ENCODE data around the gene RNF130.

The RNF130 gene

GRCh38 chr5:180084638-180085561 lies 13.3 kb upstream of the RNF130 start:
- ATAC-seq: no peak
- TF ChIP-seq ESRRG (CRISPR knock-in tag; IDR thresholded peaks at IDR 0.05) (no peak), ZNF8 (CRISPR knock-in tag; IDR thresholded peaks at IDR 0.05) (no peak), RARB (CRISPR knock-in tag; IDR thresholded peaks at IDR 0.05) (no peak), CSRNP3 (CRISPR knock-in tag; IDR thresholded peaks at IDR 0.05) (no peak), BACH2 (CRISPR knock-in tag; IDR thresholded peaks at IDR 0.05; ENCODE audit: borderline replicate concordance) (no peak), CSDC2 (CRISPR knock-in tag; IDR thresholded peaks at IDR 0.05) (no peak)

GRCh38 chr5:180083529-180084060 lies 12.0 kb upstream of the RNF130 start:
- no peak for TF ChIP-seq ARNTL (CRISPR knock-in tag; IDR thresholded peaks at IDR 0.05; ENCODE audit: borderline replicate concordance, low read depth)
- no peak for TF ChIP-seq ZC3H10 (CRISPR knock-in tag; IDR thresholded peaks at IDR 0.05)
- no peak for ATAC-seq

GRCh38 chr5:180082633-180083420 lies 11.3 kb upstream of the RNF130 start:
- TF ChIP-seq ESRRG (CRISPR knock-in tag; IDR thresholded peaks at IDR 0.05): no peak
- TF ChIP-seq TSHZ2 (CRISPR knock-in tag; IDR thresholded peaks at IDR 0.05): no peak
- TF ChIP-seq SNAI2 (CRISPR knock-in tag; IDR thresholded peaks at IDR 0.05): no peak
- TF ChIP-seq ISL1 (CRISPR knock-in tag; IDR thresholded peaks at IDR 0.05): no peak
- no peak for TF ChIP-seq ZNF8 (CRISPR knock-in tag; IDR thresholded peaks at IDR 0.05)
- TF ChIP-seq OSR1 (CRISPR knock-in tag; IDR thresholded peaks at IDR 0.05): no peak
- TF ChIP-seq ZC3H10 (CRISPR knock-in tag; IDR thresholded peaks at IDR 0.05): no peak
- no peak for TF ChIP-seq GLIS3 (CRISPR knock-in tag; IDR thresholded peaks at IDR 0.05)
- TF ChIP-seq CSDC2 (CRISPR knock-in tag; IDR thresholded peaks at IDR 0.05): no peak
- ATAC-seq: no peak

GRCh38 chr5:180081481-180081880 lies 9.9 kb upstream of the RNF130 start:
- no peak for TF ChIP-seq POU6F1 (CRISPR knock-in tag; IDR thresholded peaks at IDR 0.05; ENCODE audit: borderline replicate concordance, low read depth)
- no peak for TF ChIP-seq GLIS3 (CRISPR knock-in tag; IDR thresholded peaks at IDR 0.05)
- no peak for TF ChIP-seq CSDC2 (CRISPR knock-in tag; IDR thresholded peaks at IDR 0.05)
- TF ChIP-seq TSHZ2 (CRISPR knock-in tag; IDR thresholded peaks at IDR 0.05): no peak
- no peak for TF ChIP-seq TOX (CRISPR knock-in tag; IDR thresholded peaks at IDR 0.05; ENCODE audit: borderline replicate concordance)
- no peak for TF ChIP-seq SNAI2 (CRISPR knock-in tag; IDR thresholded peaks at IDR 0.05)
- no peak for TF ChIP-seq ZFP3 (CRISPR knock-in tag; IDR thresholded peaks at IDR 0.05)
- TF ChIP-seq ISL1 (CRISPR knock-in tag; IDR thresholded peaks at IDR 0.05): no peak
- no peak for TF ChIP-seq RARB (CRISPR knock-in tag; IDR thresholded peaks at IDR 0.05)
- TF ChIP-seq ESRRG (CRISPR knock-in tag; IDR thresholded peaks at IDR 0.05): no peak
- TF ChIP-seq CSRNP3 (CRISPR knock-in tag; IDR thresholded peaks at IDR 0.05): no peak
- TF ChIP-seq OSR1 (CRISPR knock-in tag; IDR thresholded peaks at IDR 0.05): no peak
- no peak for TF ChIP-seq ZNF565 (CRISPR knock-in tag; conservative IDR thresholded peaks at IDR 0.05; ENCODE audit: low read depth)
- no peak for TF ChIP-seq ZC3H10 (CRISPR knock-in tag; IDR thresholded peaks at IDR 0.05)
- TF ChIP-seq ZFP30 (CRISPR knock-in tag; IDR thresholded peaks at IDR 0.05): no peak
- no peak for TF ChIP-seq ZNF8 (CRISPR knock-in tag; IDR thresholded peaks at IDR 0.05)
- TF ChIP-seq ARNTL (CRISPR knock-in tag; IDR thresholded peaks at IDR 0.05; ENCODE audit: borderline replicate concordance, low read depth): no peak
- no peak for ATAC-seq

Measured in SK-N-SH treated with all-trans-retinoic acid at 6 μM for 48 hours (cell line).